Testis (tissue), 2 donors: ENCODE results near the gene PTPRG.

Source experiments
- POLR2A ChIP-seq: fragments of 450-650 bp; IDR thresholded peaks from one replicate; pipeline ENCODE4 v1.6.1; 2017; ENCODE audit warnings: antibody characterized with exemption, mild to moderate bottlenecking, moderate library complexity
- TF ChIP-seq, protein P1 (sequence below), 3 experiments: fragments of 450-650 bp in 2 of 3; fragments of 200-600 bp in 1 of 3; sonication (generic) in 1 of 3; IDR thresholded peaks; one replicate each; pipeline ENCODE4 v1.5.1; 2016 to 2019; ENCODE audit warnings: antibody characterized with exemption in 3 of 3, mild to moderate bottlenecking in 2 of 3, moderate library complexity in 1 of 3

- TF ChIP-seq, protein P1, sequence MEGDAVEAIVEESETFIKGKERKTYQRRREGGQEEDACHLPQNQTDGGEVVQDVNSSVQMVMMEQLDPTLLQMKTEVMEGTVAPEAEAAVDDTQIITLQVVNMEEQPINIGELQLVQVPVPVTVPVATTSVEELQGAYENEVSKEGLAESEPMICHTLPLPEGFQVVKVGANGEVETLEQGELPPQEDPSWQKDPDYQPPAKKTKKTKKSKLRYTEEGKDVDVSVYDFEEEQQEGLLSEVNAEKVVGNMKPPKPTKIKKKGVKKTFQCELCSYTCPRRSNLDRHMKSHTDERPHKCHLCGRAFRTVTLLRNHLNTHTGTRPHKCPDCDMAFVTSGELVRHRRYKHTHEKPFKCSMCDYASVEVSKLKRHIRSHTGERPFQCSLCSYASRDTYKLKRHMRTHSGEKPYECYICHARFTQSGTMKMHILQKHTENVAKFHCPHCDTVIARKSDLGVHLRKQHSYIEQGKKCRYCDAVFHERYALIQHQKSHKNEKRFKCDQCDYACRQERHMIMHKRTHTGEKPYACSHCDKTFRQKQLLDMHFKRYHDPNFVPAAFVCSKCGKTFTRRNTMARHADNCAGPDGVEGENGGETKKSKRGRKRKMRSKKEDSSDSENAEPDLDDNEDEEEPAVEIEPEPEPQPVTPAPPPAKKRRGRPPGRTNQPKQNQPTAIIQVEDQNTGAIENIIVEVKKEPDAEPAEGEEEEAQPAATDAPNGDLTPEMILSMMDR (IDR thresholded peaks at IDR 0.05), result no peak
- no peak for TF ChIP-seq POLR2A
Measured at GRCh38 chr3:62189376-62189698, 628.0 kb downstream of the PTPRG start.
